Brain microvascular endothelial cell (primary cell): ENCODE results near the gene EIF5A.

Experiments
- DNase-seq: peaks from one replicate; pipeline ENCODE4 v3.0.0-alpha.2; 2020
- H3K27ac ChIP-seq: fragments of 250-450 bp; sonication (Bioruptor Pico); 2 replicates; pipeline ENCODE4 v1.5.1; 2020; ENCODE audit warnings: mild to moderate bottlenecking, moderate library complexity
- H3K27me3 ChIP-seq: fragments of 250-450 bp; sonication (Bioruptor Pico); replicated peaks from 2 replicates; pipeline ENCODE4 v1.5.1; 2020; ENCODE audit warnings: mild to moderate bottlenecking
- H3K36me3 ChIP-seq: fragments of 250-450 bp; sonication (Bioruptor Pico); replicated peaks from 2 replicates; pipeline ENCODE4 v1.5.1; 2020; ENCODE audit warnings: mild to moderate bottlenecking
- H3K4me3 ChIP-seq: 2 replicates; pipeline ENCODE4 v1.5.1; 2011; ENCODE audit warnings: low read depth, mild to moderate bottlenecking, control low read depth, low read length, moderate library complexity
- CTCF ChIP-seq: IDR thresholded peaks from 2 replicates; pipeline ENCODE4 v1.5.1; 2011; ENCODE audit warnings: low read depth, mild to moderate bottlenecking, moderate library complexity, low read length, control low read depth, inconsistent platforms; ENCODE audit errors: missing control alignments
- in situ Hi-C: cut with HindIII; loops from 2 replicates; pipeline ENCODE4 v1.10.0; 2017; ENCODE audit warnings: low sequenced_read_pairs, low pct_ligation_motif_present

EIF5A gene

GRCh38 chr17:7354262-7354843 is 46.9 kb downstream of the EIF5A start:
- Histone ChIP-seq H3K27me3 (no peaks in the 10 kb centered on the region), H3K4me3 (no peak overlapping the region), H3K27ac (no peak overlapping the region), H3K36me3 (no peaks in the 10 kb centered on the region)
- in situ Hi-C loops, result no loop called here
- peak; percentile 55 for DNase-seq
- TF ChIP-seq CTCF, result no peak

- no peak for DNase-seq
Measured at GRCh38 chr17:7355053-7355452, 47.6 kb downstream of the EIF5A start, which contains the start of gene TMEM95. TSS of gene TMEM95 (plus strand) at chr17:7355156. CDS start at chr17:7355205, 49 bp downstream.

GRCh38 chr17:7355573-7355972 is 48.1 kb downstream of the EIF5A start:
- Histone ChIP-seq H3K27me3 (no peaks in the 10 kb centered on the region), H3K36me3 (no peaks in the 10 kb centered on the region), H3K4me3 (no peak overlapping the region), H3K27ac (no peak overlapping the region)
- in situ Hi-C loops, result no loop called here
- no peak for DNase-seq
- no peak for TF ChIP-seq CTCF

More at GRCh38 chr17:7355053-7355452, 47.6 kb downstream of the EIF5A start, which contains the start of gene TMEM95:
- in situ Hi-C loops, result no loop called here
- Histone ChIP-seq H3K4me3 (no peak within 1 kb of the TSS), H3K27ac (no peak within 1 kb of the TSS), H3K27me3 (no peaks in the 10 kb centered on the region), H3K36me3 (no peaks in the 10 kb centered on the region)
- no peak for TF ChIP-seq CTCF

GRCh38 chr17:7356072-7356549 is 48.7 kb downstream of the EIF5A start:
- TF ChIP-seq CTCF, result peak; percentile 96
- H3K27ac ChIP-seq, result no peak overlapping the region
- in situ Hi-C loops, result no loop called here

GRCh38 chr17:7356756-7357155 is 49.3 kb downstream of the EIF5A start:
- in situ Hi-C loops, result no loop called here
- no peak for DNase-seq
- Histone ChIP-seq H3K27me3 (no peaks in the 10 kb centered on the region), H3K27ac (no peak overlapping the region), H3K4me3 (no peak overlapping the region), H3K36me3 (no peaks in the 10 kb centered on the region)
- no peak for TF ChIP-seq CTCF

More at GRCh38 chr17:7356072-7356549, 48.7 kb downstream of the EIF5A start:
- Histone ChIP-seq H3K27me3 (no peaks in the 10 kb centered on the region), H3K4me3 (no peak overlapping the region), H3K36me3 (no peaks in the 10 kb centered on the region)
- DNase-seq, result peak; percentile 38

GRCh38 chr17:7357381-7357780 is 50.0 kb downstream of the EIF5A start:
- DNase-seq, result no peak
- in situ Hi-C loops, result no loop called here
- no peak for TF ChIP-seq CTCF

More at GRCh38 chr17:7357381-7357780, 50.0 kb downstream of the EIF5A start:
- Histone ChIP-seq H3K27me3 (no peaks in the 10 kb centered on the region), H3K27ac (no peak overlapping the region), H3K4me3 (no peak overlapping the region), H3K36me3 (no peaks in the 10 kb centered on the region)
